GM23338 (cell line): ENCODE measurements around the gene DEXI. TPM values are rescaled to one million over a fixed set of nuclear protein-coding genes. Genes with fewer than 3 reads are reported as not detected.
A peak's percentile ranks its signal among the peaks of the same experiment; 100 is the strongest.

Experiments used
- ATAC-seq: fragments of 200-7000 bp; cut with Tn5 transposase; 3 replicates; pipeline ENCODE4 v1.9.1; 2020
- DNase-seq: peaks from one replicate; pipeline ENCODE4 v3.0.0-alpha.2; 2015; ENCODE audit warnings: low spot score
- H2AFZ ChIP-seq: fragments of 200-600 bp; sonication (generic); 2 replicates; pipeline ENCODE4 v1.8.0; 2016; ENCODE audit warnings: antibody characterized with exemption, mild to moderate bottlenecking, moderate library complexity
- H3F3A ChIP-seq: fragments of 200-600 bp; sonication (generic); replicated peaks from 2 replicates; pipeline ENCODE4 v1.8.0; 2017; ENCODE audit warnings: antibody characterized with exemption, mixed run types, low read depth
- H3K27ac ChIP-seq: fragments of 200-600 bp; sonication (generic); 2 replicates; pipeline ENCODE4 v1.6.1; 2016; ENCODE audit warnings: low read depth
- H3K27me3 ChIP-seq: fragments of 200-600 bp; sonication (generic); 2 replicates; pipeline ENCODE4 v1.8.0; 2016; ENCODE audit warnings: mild to moderate bottlenecking, mixed run types, moderate library complexity; ENCODE audit not compliant: insufficient read depth
- H3K36me3 ChIP-seq: fragments of 200-600 bp; sonication (generic); 2 replicates; pipeline ENCODE4 v1.8.0; 2016; ENCODE audit warnings: mild to moderate bottlenecking; ENCODE audit not compliant: insufficient read depth
- H3K4me1 ChIP-seq: fragments of 200-600 bp; sonication (generic); 2 replicates; pipeline ENCODE4 v1.8.0; 2016; ENCODE audit warnings: mild to moderate bottlenecking, moderate library complexity; ENCODE audit not compliant: insufficient read depth
- H3K4me2 ChIP-seq: fragments of 200-600 bp; sonication (generic); 2 replicates; pipeline ENCODE4 v1.7.1; 2017; ENCODE audit warnings: mixed run types
- H3K4me3 ChIP-seq: fragments of 200-600 bp; sonication (generic); 2 replicates; pipeline ENCODE4 v1.6.1; 2016; ENCODE audit warnings: mixed run types
- H3K79me2 ChIP-seq: fragments of 200-600 bp; sonication (generic); replicated peaks from 2 replicates; pipeline ENCODE4 v1.8.0; 2017; ENCODE audit warnings: mild to moderate bottlenecking; ENCODE audit not compliant: insufficient read depth
- H3K9me2 ChIP-seq: fragments of 200-600 bp; sonication (generic); 2 replicates; pipeline ENCODE4 v1.8.0; 2017; ENCODE audit not compliant: insufficient read depth
- H4K20me1 ChIP-seq: fragments of 200-600 bp; sonication (generic); replicated peaks from 2 replicates; pipeline ENCODE4 v1.8.0; 2017; ENCODE audit warnings: mild to moderate bottlenecking; ENCODE audit not compliant: insufficient read depth
- H3K27ac Mint-ChIP-seq: 2 replicates; pipeline ENCODE4 v1.8.0; 2020; ENCODE audit warnings: inconsistent platforms, mild to moderate bottlenecking, moderate library complexity, mixed read lengths
- H3K27me3 Mint-ChIP-seq: 3 replicates; pipeline ENCODE4 v1.8.0; 2022; ENCODE audit warnings: low read depth, mild to moderate bottlenecking, moderate library complexity, mixed read lengths, inconsistent platforms; ENCODE audit not compliant: insufficient read depth, poor library complexity
- H3K36me3 Mint-ChIP-seq: 3 replicates; pipeline ENCODE4 v1.8.0; 2021; ENCODE audit warnings: low read depth, mild to moderate bottlenecking, inconsistent platforms, moderate library complexity, mixed read lengths
- H3K4me1 Mint-ChIP-seq: 3 replicates; pipeline ENCODE4 v1.8.0; 2020; ENCODE audit warnings: mild to moderate bottlenecking, inconsistent platforms, mixed read lengths
- H3K4me3 Mint-ChIP-seq: 3 replicates; pipeline ENCODE4 v1.8.0; 2021; ENCODE audit warnings: moderate library complexity, mild to moderate bottlenecking, inconsistent platforms, mixed read lengths
- H3K9me3 Mint-ChIP-seq: 3 replicates; pipeline ENCODE4 v1.8.0; 2020; ENCODE audit warnings: moderate library complexity, mild to moderate bottlenecking, inconsistent platforms, mixed read lengths
- CREB1 ChIP-seq: fragments of 250-450 bp; sonication (Bioruptor Pico); IDR thresholded peaks from 2 replicates; pipeline ENCODE4 v1.5.0; 2020; ENCODE audit warnings: low read depth, mild to moderate bottlenecking, moderate library complexity
- NANOG ChIP-seq: IDR thresholded peaks from 2 replicates; pipeline ENCODE4 v1.6.1; 2016; ENCODE audit warnings: antibody characterized with exemption, borderline replicate concordance
- ZNF331 ChIP-seq: fragments of 250-450 bp; sonication (Bioruptor Pico); IDR thresholded peaks from 2 replicates; pipeline ENCODE4 v1.5.0; 2020; ENCODE audit warnings: low read depth, mild to moderate bottlenecking, moderate library complexity
- polyA plus RNA-seq: library from polyadenylated mRNA; unstranded; fragments of >200 nt; fragmentation: Nextera tagmentation; extraction: Ambion mirVana; gene quantifications from 2 replicates; pipeline ENCODE4 v1.2.1, GENCODE V29; 2016
- total RNA-seq: library from RNA; depleted of rRNA; stranded (reverse); fragments of >200 nt; shearing (Covaris generic); gene quantifications from 2 replicates; pipeline ENCODE4 v1.2.3, GENCODE V29; 2014
- TF ChIP-seq, protein P1 (sequence below): IDR thresholded peaks from one replicate; pipeline ENCODE4 v1.6.1; 2018; ENCODE audit warnings: antibody characterized with exemption; ENCODE audit not compliant: unreplicated experiment
- TF ChIP-seq, protein P2 (sequence below), 2 experiments: fragments of 200-600 bp in 1 of 2; sonication (generic) in 1 of 2; conservative IDR thresholded peaks; 2 replicates each; pipeline versions ENCODE4 v1.5.1 to v1.6.1; 2016 to 2017; ENCODE audit warnings: antibody characterized with exemption in 2 of 2, low read depth in 2 of 2, mild to moderate bottlenecking in 2 of 2, moderate library complexity in 1 of 2
- TF ChIP-seq, protein P3 (sequence below): IDR thresholded peaks from 2 replicates; pipeline ENCODE4 v1.6.1; 2016; ENCODE audit warnings: antibody characterized with exemption

The DEXI gene
- total and polyA plus RNA-seq, 2 experiments from 2014 or later = 26.5 to 58.2 TPM

DNA sequence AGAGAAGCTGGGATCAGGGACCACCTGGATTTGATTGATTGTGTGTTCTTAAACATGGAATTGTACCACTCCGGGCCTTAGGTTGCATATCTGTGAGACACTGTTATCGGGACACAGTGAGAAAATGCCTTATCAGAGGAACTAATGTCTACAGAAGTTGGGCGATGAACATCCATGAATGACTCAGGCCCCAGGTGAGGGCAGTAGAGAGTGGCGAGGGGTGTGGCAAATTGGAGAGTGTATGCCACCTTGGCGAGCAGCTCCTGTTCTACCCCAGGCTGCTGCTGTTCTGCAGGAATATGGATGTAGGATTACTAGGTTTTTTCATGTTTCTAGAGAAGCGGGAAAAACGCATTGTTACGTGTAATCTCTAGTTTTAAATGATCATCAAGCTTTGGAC is 40.9 kb upstream of the DEXI start:
- H3K27ac Mint-ChIP-seq = no peak overlapping the region
- no peak overlapping the region for H2AFZ ChIP-seq

DNA sequence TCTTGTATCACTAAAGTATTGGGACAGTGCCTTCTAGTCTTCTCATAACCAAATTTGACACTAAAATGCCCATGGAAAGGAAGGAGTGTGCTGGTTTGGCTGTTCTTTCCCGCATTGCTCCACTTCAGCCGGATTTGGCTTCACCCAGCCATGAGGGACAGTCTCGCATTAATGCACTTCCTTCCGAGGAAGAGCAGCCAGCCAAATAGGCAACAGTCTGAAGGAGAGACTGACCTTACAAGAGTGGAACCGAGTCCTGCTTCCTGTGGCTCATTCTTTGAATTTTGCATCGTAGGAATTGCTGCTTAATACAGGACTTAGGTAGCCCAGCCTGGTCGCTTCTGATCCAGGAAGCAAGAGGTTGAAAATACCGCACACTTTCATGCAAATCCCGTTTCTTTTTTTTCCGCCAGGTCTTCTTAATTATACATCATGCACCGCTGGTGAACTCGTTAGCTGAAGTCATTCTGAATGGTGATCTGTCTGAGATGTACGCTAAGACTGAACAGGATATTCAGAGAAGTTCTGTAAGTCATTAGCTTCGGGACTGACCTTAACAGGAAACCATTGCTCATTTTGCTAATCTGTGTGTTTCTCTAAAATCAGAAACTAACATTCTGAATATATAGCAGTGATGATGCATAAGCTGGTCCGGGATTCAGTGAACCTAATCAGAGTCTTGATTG is 40.3 kb upstream of the DEXI start:
- Mint-ChIP-seq H3K27me3 (peaks cover 2% of the 10 kb centered on the region), H3K4me1 (peaks cover 10% of the 10 kb centered on the region), H3K4me3 (no peak overlapping the region), H3K9me3 (no peaks in the 10 kb centered on the region), H3K27ac (no peak overlapping the region), H3K36me3 (no peaks in the 10 kb centered on the region)
- Histone ChIP-seq H3K4me1 (no peaks in the 10 kb centered on the region), H2AFZ (no peak overlapping the region), H3K4me2 (no peak overlapping the region), H4K20me1 (no peaks in the 10 kb centered on the region), H3K36me3 (no peaks in the 10 kb centered on the region; the same call in 1 of the 2 replicates), H3K79me2 (no peaks in the 10 kb centered on the region), H3F3A (0 out of 2 replicates have a peak, but pooled peaks cover 5% of the 10 kb centered on the region), H3K27me3 (no peaks in the 10 kb centered on the region), H3K4me3 (no peak overlapping the region), H3K9me2 (no peaks in the 10 kb centered on the region), H3K27ac (peak overlapping the region; percentile 2; the same call in 1 of the 2 replicates)
- TF ChIP-seq, protein P1, sequence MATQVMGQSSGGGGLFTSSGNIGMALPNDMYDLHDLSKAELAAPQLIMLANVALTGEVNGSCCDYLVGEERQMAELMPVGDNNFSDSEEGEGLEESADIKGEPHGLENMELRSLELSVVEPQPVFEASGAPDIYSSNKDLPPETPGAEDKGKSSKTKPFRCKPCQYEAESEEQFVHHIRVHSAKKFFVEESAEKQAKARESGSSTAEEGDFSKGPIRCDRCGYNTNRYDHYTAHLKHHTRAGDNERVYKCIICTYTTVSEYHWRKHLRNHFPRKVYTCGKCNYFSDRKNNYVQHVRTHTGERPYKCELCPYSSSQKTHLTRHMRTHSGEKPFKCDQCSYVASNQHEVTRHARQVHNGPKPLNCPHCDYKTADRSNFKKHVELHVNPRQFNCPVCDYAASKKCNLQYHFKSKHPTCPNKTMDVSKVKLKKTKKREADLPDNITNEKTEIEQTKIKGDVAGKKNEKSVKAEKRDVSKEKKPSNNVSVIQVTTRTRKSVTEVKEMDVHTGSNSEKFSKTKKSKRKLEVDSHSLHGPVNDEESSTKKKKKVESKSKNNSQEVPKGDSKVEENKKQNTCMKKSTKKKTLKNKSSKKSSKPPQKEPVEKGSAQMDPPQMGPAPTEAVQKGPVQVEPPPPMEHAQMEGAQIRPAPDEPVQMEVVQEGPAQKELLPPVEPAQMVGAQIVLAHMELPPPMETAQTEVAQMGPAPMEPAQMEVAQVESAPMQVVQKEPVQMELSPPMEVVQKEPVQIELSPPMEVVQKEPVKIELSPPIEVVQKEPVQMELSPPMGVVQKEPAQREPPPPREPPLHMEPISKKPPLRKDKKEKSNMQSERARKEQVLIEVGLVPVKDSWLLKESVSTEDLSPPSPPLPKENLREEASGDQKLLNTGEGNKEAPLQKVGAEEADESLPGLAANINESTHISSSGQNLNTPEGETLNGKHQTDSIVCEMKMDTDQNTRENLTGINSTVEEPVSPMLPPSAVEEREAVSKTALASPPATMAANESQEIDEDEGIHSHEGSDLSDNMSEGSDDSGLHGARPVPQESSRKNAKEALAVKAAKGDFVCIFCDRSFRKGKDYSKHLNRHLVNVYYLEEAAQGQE = no peak
- no peak for TF ChIP-seq ZNF331 (CRISPR knock-in tag)
- no peak for TF ChIP-seq NANOG
- no peak for TF ChIP-seq CREB1 (CRISPR knock-in tag)
- ATAC-seq = no peak
- no peak for DNase-seq

More for the DNA sequence above, 40.9 kb upstream of the DEXI start:
- peaks cover 2% of the 10 kb centered on the region for H3K27me3 Mint-ChIP-seq
- H3K4me3 Mint-ChIP-seq = no peak overlapping the region
- H3K4me1 Mint-ChIP-seq = peaks cover 8% of the 10 kb centered on the region
- Histone ChIP-seq H3K27me3 (no peaks in the 10 kb centered on the region), H3K4me2 (no peak overlapping the region), H4K20me1 (no peaks in the 10 kb centered on the region), H3K9me2 (no peaks in the 10 kb centered on the region), H3F3A (0 out of 2 replicates have a peak, but pooled peaks cover 5% of the 10 kb centered on the region), H3K36me3 (no peaks in the 10 kb centered on the region; the same call in 1 of the 2 replicates), H3K4me1 (no peaks in the 10 kb centered on the region), H3K4me3 (no peak overlapping the region), H3K27ac (no peak overlapping the region), H3K79me2 (no peaks in the 10 kb centered on the region)
- no peaks in the 10 kb centered on the region for H3K9me3 Mint-ChIP-seq
- no peaks in the 10 kb centered on the region for H3K36me3 Mint-ChIP-seq
- DNase-seq (no peak), ATAC-seq (no peak)
- TF ChIP-seq, protein P2, sequence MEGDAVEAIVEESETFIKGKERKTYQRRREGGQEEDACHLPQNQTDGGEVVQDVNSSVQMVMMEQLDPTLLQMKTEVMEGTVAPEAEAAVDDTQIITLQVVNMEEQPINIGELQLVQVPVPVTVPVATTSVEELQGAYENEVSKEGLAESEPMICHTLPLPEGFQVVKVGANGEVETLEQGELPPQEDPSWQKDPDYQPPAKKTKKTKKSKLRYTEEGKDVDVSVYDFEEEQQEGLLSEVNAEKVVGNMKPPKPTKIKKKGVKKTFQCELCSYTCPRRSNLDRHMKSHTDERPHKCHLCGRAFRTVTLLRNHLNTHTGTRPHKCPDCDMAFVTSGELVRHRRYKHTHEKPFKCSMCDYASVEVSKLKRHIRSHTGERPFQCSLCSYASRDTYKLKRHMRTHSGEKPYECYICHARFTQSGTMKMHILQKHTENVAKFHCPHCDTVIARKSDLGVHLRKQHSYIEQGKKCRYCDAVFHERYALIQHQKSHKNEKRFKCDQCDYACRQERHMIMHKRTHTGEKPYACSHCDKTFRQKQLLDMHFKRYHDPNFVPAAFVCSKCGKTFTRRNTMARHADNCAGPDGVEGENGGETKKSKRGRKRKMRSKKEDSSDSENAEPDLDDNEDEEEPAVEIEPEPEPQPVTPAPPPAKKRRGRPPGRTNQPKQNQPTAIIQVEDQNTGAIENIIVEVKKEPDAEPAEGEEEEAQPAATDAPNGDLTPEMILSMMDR (conservative IDR thresholded peaks at IDR 0.05; ENCODE audit: low read depth in 2 of 2) = peak; percentile 12 to 39; a peak in 2 of 4 replicates
- TF ChIP-seq, protein P3, sequence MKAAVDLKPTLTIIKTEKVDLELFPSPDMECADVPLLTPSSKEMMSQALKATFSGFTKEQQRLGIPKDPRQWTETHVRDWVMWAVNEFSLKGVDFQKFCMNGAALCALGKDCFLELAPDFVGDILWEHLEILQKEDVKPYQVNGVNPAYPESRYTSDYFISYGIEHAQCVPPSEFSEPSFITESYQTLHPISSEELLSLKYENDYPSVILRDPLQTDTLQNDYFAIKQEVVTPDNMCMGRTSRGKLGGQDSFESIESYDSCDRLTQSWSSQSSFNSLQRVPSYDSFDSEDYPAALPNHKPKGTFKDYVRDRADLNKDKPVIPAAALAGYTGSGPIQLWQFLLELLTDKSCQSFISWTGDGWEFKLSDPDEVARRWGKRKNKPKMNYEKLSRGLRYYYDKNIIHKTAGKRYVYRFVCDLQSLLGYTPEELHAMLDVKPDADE = no peak
